ENCODE results near the gene CGB7.

- TF ChIP-seq, protein P1, sequence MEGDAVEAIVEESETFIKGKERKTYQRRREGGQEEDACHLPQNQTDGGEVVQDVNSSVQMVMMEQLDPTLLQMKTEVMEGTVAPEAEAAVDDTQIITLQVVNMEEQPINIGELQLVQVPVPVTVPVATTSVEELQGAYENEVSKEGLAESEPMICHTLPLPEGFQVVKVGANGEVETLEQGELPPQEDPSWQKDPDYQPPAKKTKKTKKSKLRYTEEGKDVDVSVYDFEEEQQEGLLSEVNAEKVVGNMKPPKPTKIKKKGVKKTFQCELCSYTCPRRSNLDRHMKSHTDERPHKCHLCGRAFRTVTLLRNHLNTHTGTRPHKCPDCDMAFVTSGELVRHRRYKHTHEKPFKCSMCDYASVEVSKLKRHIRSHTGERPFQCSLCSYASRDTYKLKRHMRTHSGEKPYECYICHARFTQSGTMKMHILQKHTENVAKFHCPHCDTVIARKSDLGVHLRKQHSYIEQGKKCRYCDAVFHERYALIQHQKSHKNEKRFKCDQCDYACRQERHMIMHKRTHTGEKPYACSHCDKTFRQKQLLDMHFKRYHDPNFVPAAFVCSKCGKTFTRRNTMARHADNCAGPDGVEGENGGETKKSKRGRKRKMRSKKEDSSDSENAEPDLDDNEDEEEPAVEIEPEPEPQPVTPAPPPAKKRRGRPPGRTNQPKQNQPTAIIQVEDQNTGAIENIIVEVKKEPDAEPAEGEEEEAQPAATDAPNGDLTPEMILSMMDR (conservative IDR thresholded peaks at IDR 0.05; ENCODE audit: low read depth, low read length), result peak; percentile 32; the same call in 1 of the 2 replicates
- no peak for TF ChIP-seq EZH2 (IDR thresholded peaks at IDR 0.05; ENCODE audit: borderline replicate concordance, low read depth, low read length, poor library complexity, severe bottlenecking)
Measured at GRCh38 chr19:49056101-49056901, 1.2 kb downstream of the CGB7 start.

All from A673 (cell line).